GM21515 (cell line): ENCODE data around the gene STT3A.
"Not testable (repeated sequence)": the region's sequence is repeated elsewhere in the genome, so short reads cannot be mapped to it uniquely, and the experiment has no call there.

Source experiments
- ATAC-seq: cut with Tn5 transposase; IDR thresholded peaks from one replicate; pipeline ENCODE4 v1.9.1; 2021; ENCODE audit not compliant: unreplicated experiment

The STT3A gene

DNA sequence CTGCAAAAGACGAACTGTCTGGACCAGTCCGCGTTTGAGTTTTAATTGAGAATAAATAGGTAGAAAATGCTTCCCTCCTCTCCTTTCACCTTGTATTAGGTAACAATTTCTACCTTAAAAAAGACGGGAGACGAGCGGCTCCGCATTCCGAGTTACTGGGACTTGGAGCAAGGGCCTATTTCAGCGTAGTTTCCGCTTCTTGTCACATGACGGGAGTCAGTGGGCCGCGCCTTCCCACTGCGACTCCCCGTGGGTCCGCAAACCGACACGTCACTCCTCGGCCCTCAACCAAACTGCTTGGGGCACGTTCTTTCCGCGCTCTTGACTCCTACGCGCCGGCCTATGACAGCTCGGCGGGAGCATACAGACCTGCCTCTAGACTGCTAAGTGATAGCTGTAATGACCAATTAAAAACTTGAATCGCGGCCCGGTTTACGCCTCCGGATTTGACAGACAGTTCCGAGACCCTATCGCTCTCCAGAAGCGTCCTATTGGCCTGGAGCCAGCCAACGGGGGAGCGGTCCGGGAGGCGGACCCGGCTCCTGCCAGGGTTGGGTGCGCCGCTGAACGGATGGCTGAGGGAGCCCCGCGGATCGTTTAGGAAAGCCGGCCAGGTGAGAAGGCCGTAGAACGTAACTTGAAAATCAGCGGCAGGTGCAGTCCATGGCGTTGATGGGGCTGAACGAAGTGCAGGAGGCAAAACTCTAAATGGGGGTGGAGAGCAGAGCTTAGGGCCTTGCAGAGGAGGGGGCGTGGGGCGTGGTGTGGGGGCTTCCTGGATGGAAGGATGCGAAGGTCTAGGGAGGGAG lies at the start of gene STT3A:
TSS of gene STT3A (plus strand) at position 548 of the 809 bp plus-strand sequence. CDS start 3,064 bp downstream, outside the sequence.
- peak; percentile 98 for ATAC-seq

- no peak for ATAC-seq
These were observed 41.9 kb upstream of the STT3A start for GRCh38 chr11:125550780-125551179.

GRCh38 chr11:125551835-125552342 lies 40.8 kb upstream of the STT3A start:
- no peak for ATAC-seq

DNA sequence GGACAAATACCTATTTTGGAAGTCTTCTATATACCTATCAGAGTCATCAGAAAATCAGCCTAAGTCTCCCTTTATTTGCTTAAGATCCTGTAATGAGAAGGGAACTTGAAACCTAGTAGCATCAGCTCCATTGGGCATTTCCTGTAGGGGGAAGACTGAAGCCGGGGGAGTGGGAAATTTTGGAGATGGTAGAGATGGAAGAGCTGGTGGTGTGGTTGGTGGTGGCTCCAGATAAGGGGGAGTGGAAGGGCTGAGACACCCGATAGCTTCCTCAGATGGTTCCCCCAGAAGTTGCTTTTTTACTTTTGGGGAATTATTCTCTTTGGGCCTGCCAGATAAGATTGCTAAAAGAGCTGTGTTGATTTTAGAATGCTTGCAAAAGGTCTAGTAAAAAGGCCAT lies 39.7 kb upstream of the STT3A start:
- ATAC-seq: no peak

DNA sequence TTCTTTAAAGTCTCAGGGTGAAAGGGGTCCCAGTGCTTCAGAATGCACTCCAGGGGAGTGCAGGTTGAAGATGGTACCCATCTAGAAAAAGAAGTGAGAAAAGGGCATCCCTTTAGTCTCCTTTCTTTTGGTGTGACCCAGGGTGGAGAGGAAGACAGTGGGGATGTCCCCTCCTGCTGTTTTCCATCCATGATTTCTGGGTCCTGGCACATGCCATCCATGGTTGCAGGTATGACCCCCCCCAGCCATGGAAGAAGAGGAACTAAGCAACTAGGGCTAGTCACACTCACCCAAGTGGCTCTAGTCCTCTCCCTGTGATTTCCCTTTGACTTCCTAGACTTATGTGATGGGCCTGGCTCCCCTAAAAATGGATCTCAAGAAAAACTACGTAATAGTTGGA lies 39.3 kb upstream of the STT3A start:
- no peak for ATAC-seq

DNA sequence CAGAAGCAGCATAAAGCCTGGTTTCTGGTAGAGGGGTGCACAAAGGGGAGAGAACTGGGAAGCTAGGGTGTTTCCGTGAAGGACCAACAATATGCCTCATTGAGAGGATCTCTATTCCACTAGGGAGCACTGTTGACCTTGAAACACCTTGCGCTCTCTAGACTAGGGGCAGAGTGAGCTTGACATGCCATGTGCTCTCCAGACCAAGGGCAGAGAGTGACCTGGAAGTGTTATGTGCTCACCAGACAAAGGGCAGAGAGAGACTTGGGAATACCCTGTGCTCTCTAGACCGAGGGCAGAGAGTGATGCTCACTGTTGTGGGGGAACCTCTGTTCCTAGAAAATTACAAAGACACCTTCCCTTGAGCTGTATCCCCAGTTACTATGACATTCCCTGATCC lies 38.6 kb upstream of the STT3A start:
- no peak for ATAC-seq

DNA sequence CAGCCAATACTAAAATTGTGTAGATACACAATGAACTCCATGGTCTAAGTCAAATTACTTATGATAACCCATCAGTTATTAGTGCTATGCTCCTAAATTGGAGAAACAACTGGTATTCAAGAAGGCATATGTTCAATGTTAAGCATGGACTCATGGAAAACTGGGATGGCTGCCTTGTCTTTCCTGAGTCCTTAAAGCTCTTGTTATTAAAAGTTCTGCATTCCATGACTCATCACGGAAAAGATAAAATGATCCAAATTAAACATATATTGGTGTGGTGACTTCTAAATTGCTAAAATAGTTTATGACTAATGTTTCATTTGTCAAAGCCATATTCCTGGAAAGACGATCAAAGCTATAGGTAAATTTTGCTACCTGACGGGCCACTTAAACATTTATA lies 32.8 kb upstream of the STT3A start:
- no peak for ATAC-seq

DNA sequence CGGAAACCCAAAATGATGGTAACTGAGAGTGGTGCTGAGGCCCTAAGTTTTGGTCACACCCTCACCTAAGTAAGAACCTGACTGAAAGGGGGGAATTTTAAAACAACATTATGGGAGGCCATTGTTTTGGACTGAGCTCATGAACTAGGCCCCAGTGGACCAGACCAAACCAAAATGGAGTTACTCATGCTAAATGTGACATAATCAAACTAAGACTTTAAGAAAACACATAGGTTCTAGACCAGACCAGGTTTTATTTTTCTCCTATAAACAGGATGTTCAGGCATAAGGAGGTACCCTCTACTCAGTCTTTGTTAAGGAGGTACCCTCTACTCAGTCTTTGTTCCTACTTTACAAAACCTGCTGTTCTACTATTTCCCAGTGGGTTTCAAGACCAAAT lies 30.7 kb upstream of the STT3A start:
- no peak for ATAC-seq

DNA sequence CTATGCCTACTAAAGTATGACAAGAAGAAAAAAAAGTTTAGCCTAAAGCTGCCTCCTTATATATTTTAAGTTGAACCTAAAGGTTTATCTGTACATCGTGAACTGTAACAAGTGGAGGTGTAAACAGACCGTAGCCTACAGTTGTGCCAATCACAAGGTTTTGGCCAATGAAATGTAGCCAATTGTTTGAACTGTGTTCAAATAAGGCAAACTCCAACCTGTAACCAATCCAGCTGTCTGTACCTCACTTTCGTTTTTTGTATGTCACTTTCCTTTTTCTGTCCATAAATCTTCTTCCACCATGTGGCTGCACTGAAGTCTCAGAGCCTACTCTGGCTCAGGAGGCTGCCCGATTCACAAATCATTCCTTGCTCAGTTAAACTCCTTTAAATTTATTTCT lies 30.2 kb upstream of the STT3A start:
- ATAC-seq: no peak

DNA sequence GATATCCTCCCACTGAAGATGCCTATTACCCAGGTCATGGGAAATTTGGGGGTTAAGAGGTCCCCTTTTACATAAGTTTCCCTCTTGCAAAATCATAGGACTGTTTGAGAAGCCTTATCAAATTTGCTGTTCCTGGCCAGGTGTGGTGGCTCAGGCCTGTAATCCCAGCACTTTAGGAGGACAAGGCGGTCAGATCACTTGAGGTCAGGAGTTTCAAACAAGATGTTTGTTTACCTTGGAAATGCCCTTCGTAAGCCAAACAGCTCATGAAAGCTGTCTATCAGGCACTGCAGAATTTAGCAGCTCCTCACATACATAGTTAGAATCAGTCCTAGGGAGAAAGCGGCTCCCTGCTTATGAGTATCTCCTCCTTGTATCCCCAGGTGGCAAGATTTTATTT lies 28.3 kb upstream of the STT3A start:
- ATAC-seq: no peak

DNA sequence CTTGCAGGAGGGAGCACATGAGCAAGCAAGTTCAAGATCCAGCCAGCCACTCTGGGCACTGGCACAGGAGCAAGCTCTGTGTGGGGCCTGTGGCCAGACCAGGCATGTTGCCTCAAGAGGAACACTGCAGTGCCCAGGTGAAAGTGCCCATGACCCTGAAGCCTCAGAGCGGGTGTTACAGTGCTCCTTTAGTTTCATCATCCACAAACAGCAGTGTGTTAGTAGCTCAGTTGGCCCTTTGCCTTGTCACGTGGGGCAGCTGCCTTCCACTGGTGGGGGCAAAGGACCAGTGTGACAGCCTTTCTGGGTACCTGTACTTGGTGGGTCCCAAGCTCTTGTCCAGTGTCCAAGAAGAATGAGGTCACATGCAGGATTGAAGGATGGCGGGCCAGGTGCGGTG lies 26.4 kb upstream of the STT3A start:
- no peak for ATAC-seq

DNA sequence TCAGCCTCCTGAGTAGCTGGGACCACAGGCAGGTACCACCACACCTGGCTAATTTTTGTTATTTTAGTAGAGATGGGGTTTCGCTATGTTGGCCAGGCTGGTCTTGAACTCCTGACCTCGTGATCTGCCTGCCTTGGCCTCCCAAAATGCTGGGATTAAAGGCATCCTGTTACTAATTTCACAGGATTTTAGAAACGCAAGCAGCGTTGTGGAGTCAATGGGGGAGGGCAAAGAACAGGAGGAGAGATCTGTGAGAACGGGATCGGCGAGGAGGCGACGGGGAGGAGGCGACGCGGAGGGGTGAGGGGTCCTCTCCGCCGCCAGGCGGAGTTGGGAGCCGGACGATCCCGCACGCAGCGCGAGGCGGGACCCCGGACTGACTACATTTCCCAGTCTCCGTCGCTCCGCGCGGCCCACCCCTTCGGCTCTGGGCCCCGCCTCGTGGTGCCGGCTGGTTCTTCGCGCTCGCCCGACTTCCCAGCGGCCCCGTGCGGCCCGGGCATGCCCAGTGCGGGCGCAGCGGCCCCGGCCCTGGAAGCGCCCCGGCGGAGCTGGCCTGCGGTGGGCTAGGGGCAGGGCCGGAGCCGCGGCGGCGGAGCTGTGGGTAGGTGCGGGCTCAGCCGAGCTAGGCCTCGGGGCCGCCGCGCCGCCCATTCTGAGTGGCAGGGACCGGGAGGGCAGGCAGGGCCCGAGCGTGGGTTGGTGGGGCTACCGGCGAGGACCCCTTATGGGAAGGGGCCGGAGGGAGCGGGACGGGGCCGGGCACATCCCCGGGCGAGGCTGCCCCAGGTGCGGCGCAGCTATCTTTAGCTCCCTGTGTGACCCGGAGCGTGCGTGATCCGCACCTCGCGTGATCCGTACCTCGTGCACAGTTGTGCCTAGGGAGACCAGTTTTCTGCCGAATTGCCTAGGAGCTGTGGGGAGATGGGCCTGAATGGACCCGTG lies 23.4 kb upstream of the STT3A start, which contains the start of gene EI24:
TSS of gene EI24 (plus strand) at position 508 of the 945 bp plus-strand sequence. CDS start 3,051 bp downstream, outside the sequence.
- peak; percentile 96 for ATAC-seq

GRCh38 chr11:125569915-125570621 lies 22.6 kb upstream of the STT3A start:
- ATAC-seq: peak; percentile 32

DNA sequence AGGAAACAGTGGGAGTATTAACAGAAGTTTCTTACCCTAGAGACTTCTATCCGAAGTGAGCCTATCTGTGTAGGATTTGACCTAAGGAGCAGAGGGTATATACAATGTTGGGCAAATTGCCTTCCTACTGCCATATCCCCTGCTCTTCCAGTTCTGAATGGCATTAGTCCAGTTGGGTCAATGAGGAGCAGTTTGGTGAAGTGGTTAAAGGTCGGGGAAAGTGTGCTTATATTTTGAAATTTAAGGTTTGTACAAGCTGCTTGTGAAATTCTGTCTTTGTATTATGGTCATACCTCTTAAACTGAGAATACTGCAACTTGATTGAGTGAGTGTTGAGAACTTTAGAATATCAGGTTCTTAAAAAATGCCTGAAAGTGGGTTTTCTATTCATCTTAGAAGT lies 21.7 kb upstream of the STT3A start:
- ATAC-seq: no peak

GRCh38 chr11:125572916-125573315 lies 19.7 kb upstream of the STT3A start:
- ATAC-seq: no peak

- ATAC-seq: not testable (repeated sequence)
These were observed 15.5 kb upstream of the STT3A start for GRCh38 chr11:125577181-125577580.

GRCh38 chr11:125578783-125579182 lies 13.9 kb upstream of the STT3A start:
- ATAC-seq: no peak

DNA sequence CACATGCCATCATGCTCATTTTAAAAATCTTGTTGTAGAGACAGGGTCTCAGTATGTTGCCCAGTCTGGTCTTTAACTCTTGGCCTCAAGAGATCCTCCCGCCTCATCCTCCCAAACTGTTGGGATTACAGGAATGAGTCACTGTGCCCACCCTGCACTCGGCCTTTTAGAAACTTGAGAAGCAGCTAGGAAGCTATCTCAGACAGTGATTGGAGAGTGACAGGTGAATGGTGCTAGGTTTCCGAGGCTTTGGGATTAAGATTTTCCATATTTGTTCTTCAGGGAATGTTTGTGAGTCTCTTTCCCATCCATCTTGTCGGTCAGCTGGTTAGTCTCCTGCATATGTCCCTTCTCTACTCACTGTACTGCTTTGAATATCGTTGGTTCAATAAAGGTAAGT lies 12.8 kb upstream of the STT3A start:
- ATAC-seq: no peak

DNA sequence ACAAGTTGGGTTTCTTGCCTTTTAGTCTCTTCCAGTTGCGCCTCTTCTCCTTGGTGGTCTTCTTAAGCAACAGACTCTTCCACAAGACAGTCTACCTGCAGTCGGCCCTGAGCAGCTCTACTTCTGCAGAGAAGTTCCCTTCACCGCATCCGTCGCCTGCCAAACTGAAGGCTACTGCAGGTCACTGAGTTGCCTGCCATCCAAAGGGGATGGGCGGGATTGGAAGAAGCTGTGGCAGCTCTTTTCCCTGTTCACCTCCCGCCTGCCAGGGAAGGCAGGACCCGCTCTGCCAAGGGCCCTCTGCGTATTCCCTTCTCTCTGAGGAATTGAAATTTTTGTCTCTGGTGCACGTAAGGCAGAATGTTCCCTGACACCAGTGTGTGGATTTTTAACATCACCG lies 9.2 kb upstream of the STT3A start:
- no peak for ATAC-seq

- no peak for ATAC-seq
These were observed 7.2 kb upstream of the STT3A start for GRCh38 chr11:125585487-125585886.

DNA sequence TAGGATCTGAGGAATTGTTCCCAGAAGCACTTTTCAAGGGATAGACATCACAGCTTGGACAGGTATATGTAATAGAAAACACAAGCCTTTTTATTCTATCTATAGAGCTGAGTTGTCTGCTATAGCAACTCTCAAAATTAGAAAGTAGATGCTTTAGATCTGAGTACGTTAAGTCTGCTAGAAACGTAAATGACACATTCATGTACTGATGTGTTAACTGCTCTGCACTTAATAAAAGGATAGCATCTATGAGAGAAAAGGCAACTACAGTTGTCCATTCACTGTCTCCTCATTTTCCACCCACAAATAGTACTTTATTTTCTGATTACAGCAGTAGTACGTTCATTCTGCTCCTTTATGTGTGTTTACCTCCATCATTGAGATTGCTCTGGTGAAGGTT lies 6.0 kb upstream of the STT3A start:
- no peak for ATAC-seq
